ENCODE data around the gene POLDIP3.

GRCh38 chr22:42548597-42549330, 65.9 kb downstream of the POLDIP3 start:
- TF ChIP-seq, protein P1, sequence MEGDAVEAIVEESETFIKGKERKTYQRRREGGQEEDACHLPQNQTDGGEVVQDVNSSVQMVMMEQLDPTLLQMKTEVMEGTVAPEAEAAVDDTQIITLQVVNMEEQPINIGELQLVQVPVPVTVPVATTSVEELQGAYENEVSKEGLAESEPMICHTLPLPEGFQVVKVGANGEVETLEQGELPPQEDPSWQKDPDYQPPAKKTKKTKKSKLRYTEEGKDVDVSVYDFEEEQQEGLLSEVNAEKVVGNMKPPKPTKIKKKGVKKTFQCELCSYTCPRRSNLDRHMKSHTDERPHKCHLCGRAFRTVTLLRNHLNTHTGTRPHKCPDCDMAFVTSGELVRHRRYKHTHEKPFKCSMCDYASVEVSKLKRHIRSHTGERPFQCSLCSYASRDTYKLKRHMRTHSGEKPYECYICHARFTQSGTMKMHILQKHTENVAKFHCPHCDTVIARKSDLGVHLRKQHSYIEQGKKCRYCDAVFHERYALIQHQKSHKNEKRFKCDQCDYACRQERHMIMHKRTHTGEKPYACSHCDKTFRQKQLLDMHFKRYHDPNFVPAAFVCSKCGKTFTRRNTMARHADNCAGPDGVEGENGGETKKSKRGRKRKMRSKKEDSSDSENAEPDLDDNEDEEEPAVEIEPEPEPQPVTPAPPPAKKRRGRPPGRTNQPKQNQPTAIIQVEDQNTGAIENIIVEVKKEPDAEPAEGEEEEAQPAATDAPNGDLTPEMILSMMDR (conservative IDR thresholded peaks at IDR 0.05): no peak
- no peak for TF ChIP-seq ZFX (IDR thresholded peaks at IDR 0.05)

Measured in C4-2B (cell line).